Measurements from ENCODE around the gene MEN1. TPM values are rescaled to one million over a fixed set of nuclear protein-coding genes. Genes with fewer than 3 reads are reported as not detected.

MEN1 gene
- total and polyA plus RNA-seq, 9 of the 15 experiments (the other 6 are each of a cell fraction or from before 2014, with no cell fraction given): 3.4 to 57.2 (median 19.3) TPM

- H3K4me3 ChIP-seq: no peak overlapping the region
- no peaks in the 10 kb centered on the region for H3K9me3 ChIP-seq (replicated peaks; ENCODE audit: control insufficient read depth, insufficient read depth, low read depth, low read length)
- ChIA-PET CTCF (ENCODE audit: low intra/inter-chr PET ratio) (no interaction called here), POLR2A (interaction anchor here (0.8 to 7.9 kb wide), 6 partner anchors 9 to 21 kb away, joined by 3 to 168 read pairs (median 4); partner anchors contain the start of genes RASGRP2 and SF1)
- H3K36me3 ChIP-seq (ENCODE audit: control insufficient read depth, insufficient read depth, low read length): peaks cover 53% of the 10 kb centered on the region; the same call in 2 of the 3 replicates
- peak overlapping the region in 1 of 2 experiments; percentile 76; a peak in 1 of 4 replicates for H3K9ac ChIP-seq (ENCODE audit: insufficient read depth in 1 of 2, low read depth in 2 of 2, low read length in 2 of 2)
- peaks cover 5% of the 10 kb centered on the region for H3K79me2 ChIP-seq (ENCODE audit: control insufficient read depth, insufficient read depth, low read length)
- H2AFZ ChIP-seq (ENCODE audit: low read depth, low read length): no peak overlapping the region
- H3K4me1 ChIP-seq (replicated peaks in 1 of 2; ENCODE audit: control insufficient read depth in 2 of 2, insufficient read depth in 2 of 2, low read length in 2 of 2): peaks cover 16 to 68% of the 10 kb centered on the region in 2 experiments
- 83% methylated on average over 5 of the region's 5 CpGs for WGBS (ENCODE audit: insufficient coverage, low coverage, missing lambda C conversion rate)
- DNase-seq (ENCODE audit: extremely low read depth in 1 of 4, low spot score in 3 of 4) (peak in 1 of 4 experiments; percentile 17), ATAC-seq (peak; percentile 12), FAIRE-seq (peak; percentile 6)
- in situ Hi-C loops (cut with MboI) (no loop called here), intact Hi-C loops (cut with micrococcal nuclease) (no loop called here)
- peak overlapping the region; percentile 62; the same call in 2 of the 3 replicates for H3K27ac ChIP-seq (ENCODE audit: extremely low read depth, low read depth, low read length)
- H3K9me1 ChIP-seq (ENCODE audit: control insufficient read depth, insufficient read depth, low read length): peaks cover 6% of the 10 kb centered on the region
- peaks cover 29% of the 10 kb centered on the region for H4K20me1 ChIP-seq (replicated peaks; ENCODE audit: control insufficient read depth, insufficient read depth, low read length)
- H3K4me2 ChIP-seq (ENCODE audit: insufficient read depth, low read length): no peak overlapping the region
- no peaks in the 10 kb centered on the region for H3K27me3 ChIP-seq (ENCODE audit: control insufficient read depth in 2 of 2, insufficient read depth in 2 of 2, low read length in 2 of 2)
- BruUV-seq (replicated peaks): no TSS peak
- 0 out of 2 replicates have a peak, but pooled peaks have one; percentile 11 for TF ChIP-seq CHCHD3 (CRISPR knock-in tag; IDR thresholded peaks at IDR 0.05)
- no peak for TF ChIP-seq USF1 (CRISPR knock-in tag; IDR thresholded peaks at IDR 0.05)
- no peak for TF ChIP-seq PATZ1 (CRISPR knock-in tag; IDR thresholded peaks at IDR 0.05; ENCODE audit: borderline replicate concordance)
- TF ChIP-seq ZNF644 (tag; IDR thresholded peaks at IDR 0.05; ENCODE audit: low read depth): no peak
- no peak for TF ChIP-seq KDM1A (IDR thresholded peaks at IDR 0.05)
- TF ChIP-seq POLR2AphosphoS2 (IDR thresholded peaks at IDR 0.05; ENCODE audit: low read length): peak; percentile 42; the same call in 1 of the 2 replicates
- no peak for TF ChIP-seq RNF2 (IDR thresholded peaks at IDR 0.05)
- TF ChIP-seq ZNF408 (CRISPR knock-in tag; IDR thresholded peaks at IDR 0.05; ENCODE audit: low read depth): no peak
- TF ChIP-seq RBM22 (IDR thresholded peaks at IDR 0.05; ENCODE audit: low read depth, low read length, poor library complexity, severe bottlenecking): peak; percentile 64
- peak; percentile 47 for TF ChIP-seq SIRT6 (IDR thresholded peaks at IDR 0.05; ENCODE audit: low read depth, low read length)
- no peak for TF ChIP-seq ZNF224 (CRISPR knock-in tag; IDR thresholded peaks at IDR 0.05)
- no peak for TF ChIP-seq ZNF143 (CRISPR knock-in tag; IDR thresholded peaks at IDR 0.05)
- no peak for TF ChIP-seq ZNF695 (CRISPR knock-in tag; IDR thresholded peaks at IDR 0.05)
- TF ChIP-seq POU5F1 (IDR thresholded peaks at IDR 0.05; ENCODE audit: borderline replicate concordance, low read depth, low read length, partially characterized antibody): no peak
- TF ChIP-seq POLR2AphosphoS5 (IDR thresholded peaks at IDR 0.05; ENCODE audit: control insufficient read depth, insufficient read depth, low read depth, low read length): peak; percentile 19; the same call in 1 of the 2 replicates
- TF ChIP-seq POLR2G (IDR thresholded peaks at IDR 0.05; ENCODE audit: low read depth, low read length): 0 out of 2 replicates have a peak, but pooled peaks have one; percentile 9
- TF ChIP-seq EGR1 (conservative IDR thresholded peaks at IDR 0.05): no peak
Observed at GRCh38 chr11:64762277-64762673, 48.1 kb downstream of the MEN1 start.
